GM12878 (cell line): ENCODE data around the gene PTPRN2. TPM values are rescaled to one million over a fixed set of nuclear protein-coding genes. Genes with fewer than 3 reads are reported as not detected.

ENCODE experiments used
- ATAC-seq: fragments of 200-7000 bp; cut with Tn5 transposase; 3 replicates; pipeline ENCODE4 v1.9.1; 2020; ENCODE audit warnings: mild to moderate bottlenecking, moderate library complexity
- BruUV-seq: library from RNA; stranded (reverse); fragments of 400-500 nt; replicated peaks from 2 replicates; lab custom pipeline; 2021; lab: Mats Ljungman, UMichigan
- CTCF ChIA-PET: fragments of 300-600 bp; sonication (Branson Sonifier 250); formaldehyde crosslinking; extraction: SDS; loops from one replicate; lab custom pipeline; 2021; ENCODE audit warnings: inconsistent platforms; lab: Yijun Ruan, JAX
- POLR2A ChIA-PET: fragments of 350-600 bp; formaldehyde crosslinking; extraction: SDS; loops from one replicate; lab custom pipeline; 2021; ENCODE audit warnings: inconsistent platforms; lab: Charles Lee
- RAD21 ChIA-PET: fragments of 300-600 bp; sonication (Branson Sonifier 250); formaldehyde crosslinking; loops from one replicate; lab custom pipeline; 2023; ENCODE audit warnings: antibody characterized with exemption; ENCODE audit not compliant: unreplicated experiment; lab: Charles Lee
- SMC1A ChIA-PET: fragments of 300-600 bp; sonication (Branson Sonifier 250); formaldehyde crosslinking; loops from one replicate; lab custom pipeline; 2023; ENCODE audit not compliant: unreplicated experiment, uncharacterized antibody; lab: Charles Lee
- DNase-seq: peaks from one replicate; pipeline ENCODE4 v3.0.0-alpha.2; 2011; ENCODE audit warnings: low read depth, low spot score
- FAIRE-seq: peaks from 3 replicates; lab custom pipeline; 2011; peaks lifted over from hg19 to GRCh38; lab: Jason Lieb, UNC
- H2AFZ ChIP-seq: 2 replicates; pipeline ENCODE4 v1.6.0; 2011; ENCODE audit warnings: low read depth, low read length, control low read depth; ENCODE audit not compliant: control insufficient read depth
- H3K27ac ChIP-seq: 2 replicates; pipeline ENCODE4 v1.5.1; 2011; ENCODE audit warnings: control low read depth; ENCODE audit not compliant: control insufficient read depth, insufficient read depth
- H3K27me3 ChIP-seq, 2 experiments: replicated peaks in 1 of 2; 2 replicates each; pipeline versions ENCODE4 v1.6.0 to v1.6.1; 2011; ENCODE audit warnings: low read length in 1 of 2; ENCODE audit not compliant: control insufficient read depth in 2 of 2, insufficient read depth in 2 of 2
- H3K36me3 ChIP-seq, 2 experiments: 2 replicates each; pipeline ENCODE4 v1.5.1; 2011; ENCODE audit warnings: low read length in 1 of 2; ENCODE audit not compliant: control insufficient read depth in 2 of 2, insufficient read depth in 2 of 2
- H3K4me1 ChIP-seq: 2 replicates; pipeline ENCODE4 v1.6.1; 2011; ENCODE audit warnings: mild to moderate bottlenecking, low read length, moderate library complexity, mixed read lengths; ENCODE audit not compliant: control insufficient read depth, insufficient read depth
- H3K4me2 ChIP-seq: 2 replicates; pipeline ENCODE4 v1.6.0; 2011; ENCODE audit warnings: control low read depth; ENCODE audit not compliant: control insufficient read depth, insufficient read depth
- H3K4me3 ChIP-seq: fragments of 200-600 bp; sonication (generic); 2 replicates; pipeline ENCODE4 v1.5.1; 2016
- H3K79me2 ChIP-seq: 2 replicates; pipeline ENCODE4 v1.6.0; 2011; ENCODE audit warnings: low read length; ENCODE audit not compliant: control insufficient read depth, insufficient read depth
- H3K9ac ChIP-seq: 2 replicates; pipeline ENCODE4 v1.8.0; 2011; ENCODE audit warnings: low read length, control low read depth, mixed read lengths; ENCODE audit not compliant: control insufficient read depth, insufficient read depth
- H3K9me3 ChIP-seq: replicated peaks from 3 replicates; pipeline ENCODE4 v1.5.1; 2011; ENCODE audit warnings: mild to moderate bottlenecking, low read length; ENCODE audit not compliant: control insufficient read depth, insufficient read depth
- H4K20me1 ChIP-seq: 2 replicates; pipeline ENCODE4 v1.6.0; 2011; ENCODE audit not compliant: control insufficient read depth, insufficient read depth
- CBX3 ChIP-seq: fragments of 200-600 bp; sonication (generic); IDR thresholded peaks from 2 replicates; pipeline ENCODE4 v1.6.1; 2016; ENCODE audit warnings: low read depth, borderline replicate concordance
- CEBPB ChIP-seq, 2 experiments: fragments of 150-350 bp in 1 of 2; IDR thresholded peaks; 2 replicates each; pipeline ENCODE4 v1.6.1; 2012 to 2014; ENCODE audit warnings: low read depth in 2 of 2, low read length in 2 of 2, borderline replicate concordance in 1 of 2, inconsistent platforms in 1 of 2
- HDAC2 ChIP-seq: fragments of 200-600 bp; sonication (generic); IDR thresholded peaks from 2 replicates; pipeline ENCODE4 v1.6.1; 2017
- IRF4 ChIP-seq: IDR thresholded peaks from 2 replicates; pipeline ENCODE4 v1.6.1; 2011; ENCODE audit warnings: low read depth, low read length
- KLF5 ChIP-seq: fragments of 450-650 bp; IDR thresholded peaks from 2 replicates; pipeline ENCODE4 v1.6.1; 2014; ENCODE audit warnings: mild to moderate bottlenecking; ENCODE audit not compliant: partially characterized antibody
- MXI1 ChIP-seq: fragments of 150-350 bp; IDR thresholded peaks from 2 replicates; pipeline ENCODE4 v1.6.1; 2011; ENCODE audit warnings: low read depth, mild to moderate bottlenecking, inconsistent platforms, low read length, improper control_type of control experiment
- NFYB ChIP-seq: IDR thresholded peaks from 2 replicates; pipeline ENCODE4 v1.6.1; 2011; ENCODE audit warnings: low read depth, mild to moderate bottlenecking, low read length, improper control_type of control experiment, moderate library complexity; ENCODE audit not compliant: insufficient read depth
- NR2C1 ChIP-seq: fragments of 450-650 bp; IDR thresholded peaks from 2 replicates; pipeline ENCODE4 v1.6.1; 2017; ENCODE audit warnings: antibody characterized with exemption, mild to moderate bottlenecking, moderate library complexity
- PAX8 ChIP-seq: fragments of 450-650 bp; IDR thresholded peaks from 2 replicates; pipeline ENCODE4 v1.6.1; 2017; ENCODE audit warnings: mild to moderate bottlenecking, moderate library complexity
- POLR2A ChIP-seq: IDR thresholded peaks from 2 replicates; pipeline ENCODE4 v1.6.1; 2011; ENCODE audit warnings: low read depth, mild to moderate bottlenecking, low read length
- RAD21 ChIP-seq: IDR thresholded peaks from 2 replicates; pipeline ENCODE4 v1.6.1; 2011; ENCODE audit warnings: mild to moderate bottlenecking, low read depth, low read length, moderate library complexity; ENCODE audit not compliant: insufficient read depth
- TCF7 ChIP-seq: IDR thresholded peaks from 2 replicates; pipeline ENCODE4 v1.6.1; 2014; ENCODE audit warnings: antibody characterized with exemption, borderline replicate concordance
- ZNF274 ChIP-seq: IDR thresholded peaks from one replicate; pipeline ENCODE4 v1.8.0; 2011; ENCODE audit not compliant: insufficient read length, insufficient read depth
- WGBS: methylation state at CpG from one replicate; pipeline ENCODE4 v1.1.6; 2016; ENCODE audit warnings: low lambda C conversion rate; ENCODE audit not compliant: insufficient replicate concordance, insufficient coverage; ENCODE audit errors: missing lambda C conversion rate; 5-methylcytosine and 5-hydroxymethylcytosine counted together
- in situ Hi-C: fragments of 300-500 bp; cut with MboI; formaldehyde crosslinking; loops from 9 replicates; pipeline ENCODE4 v1.14.3; 2018; ENCODE audit warnings: mixed read lengths
- intact Hi-C: fragments of 100-400 bp; cut with micrococcal nuclease; formaldehyde crosslinking; loops from one replicate; pipeline ENCODE4 v1.14.2; 2022; ENCODE audit not compliant: unreplicated experiment
- polyA plus RNA-seq, 11 experiments: library from polyadenylated mRNA; depleted of rRNA in 4 of 11; unstranded in 6 of 11; stranded (reverse) in 5 of 11; fragments of >200 nt; fragmentation: Nextera tagmentation in 4 of 11; fragmentation: Illumina TruSeq in 1 of 11; extraction: Ambion mirVana in 4 of 11; extraction: Trizol in 1 of 11; gene quantifications; 1 replicate in 1 of 11; 2 replicates in 10 of 11; pipeline versions ENCODE4 v1.2.1 to v1.2.3, GENCODE V29; 2011 to 2016; ENCODE audit warnings: inconsistent platforms in 2 of 11, missing spikeins in 2 of 11, low read depth in 1 of 11
- total RNA-seq, 4 experiments: library from RNA; depleted of rRNA in 3 of 4; stranded (reverse); fragments of >200 nt in 3 of 4; fragmentation: Illumina TruSeq in 1 of 4; extraction: Trizol in 1 of 4; gene quantifications; 2 replicates each; pipeline versions ENCODE4 v1.2.1 to v1.2.3, GENCODE V29; 2013 to 2021
- TF ChIP-seq, protein P1 (sequence below): IDR thresholded peaks from 2 replicates; pipeline ENCODE4 v1.6.1; 2011; ENCODE audit warnings: borderline replicate concordance, low read depth, mild to moderate bottlenecking, moderate library complexity, mixed read lengths, low read length; ENCODE audit not compliant: insufficient read depth; ENCODE audit errors: extremely low read length
- TF ChIP-seq, protein P2 (sequence below): IDR thresholded peaks from 2 replicates; pipeline ENCODE4 v1.6.1; 2012; ENCODE audit warnings: low read length, inconsistent platforms

Gene PTPRN2
- total and polyA plus RNA-seq, 10 of the 15 experiments (the other 5 are each of a cell fraction or from before 2014, with no cell fraction given) = 5.4 TPM; not detected in 9

DNA sequence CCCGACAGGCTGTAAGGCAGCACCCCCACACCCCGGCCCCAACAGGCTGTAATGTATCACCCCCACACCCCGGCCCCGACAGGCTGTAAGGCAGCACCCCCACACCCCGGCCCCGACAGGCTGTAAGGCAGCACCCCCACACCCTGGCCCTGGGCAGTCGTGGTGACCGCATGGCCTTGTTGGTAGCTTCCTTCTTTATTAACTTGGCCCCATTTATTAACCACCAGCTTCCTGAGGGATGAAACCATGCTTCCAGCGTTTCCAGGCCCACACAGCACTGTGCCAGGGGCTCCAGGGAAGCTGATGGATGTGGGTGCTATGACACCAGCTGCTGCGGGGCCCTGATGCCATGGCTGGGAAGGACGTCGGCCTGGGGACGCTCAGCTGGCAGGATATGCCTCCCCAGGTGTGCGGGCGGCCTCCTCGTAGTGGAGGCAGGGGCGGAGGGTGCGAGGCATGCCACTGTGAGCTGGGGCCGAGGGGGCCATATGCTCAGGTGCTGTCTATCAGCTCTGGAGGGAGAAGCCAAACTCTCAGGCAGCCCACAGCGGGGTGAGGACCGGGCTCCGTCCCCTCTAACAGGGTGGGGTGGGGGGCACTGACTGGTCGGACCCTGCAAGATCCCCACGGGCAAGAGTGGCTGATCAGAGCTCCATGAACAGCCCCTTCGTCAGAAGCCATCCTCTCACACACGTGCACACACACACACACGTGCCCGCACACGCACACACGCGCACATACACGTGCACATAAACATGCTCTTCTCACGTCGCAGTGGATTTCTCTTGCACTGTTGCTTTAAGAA lies 311.0 kb downstream of the PTPRN2 start:
- BruUV-seq = no TSS peak
- no peak overlapping the region for H3K27ac ChIP-seq

More for the DNA sequence above, 311.0 kb downstream of the PTPRN2 start:
- Histone ChIP-seq H4K20me1 (no peaks in the 10 kb centered on the region), H3K36me3 (no peaks in the 10 kb centered on the region), H3K9me3 (no peaks in the 10 kb centered on the region; the same call in 2 of the 3 replicates), H3K79me2 (no peaks in the 10 kb centered on the region), H3K27me3 (no peaks in the 10 kb centered on the region), H3K4me3 (no peak overlapping the region)
- ChIA-PET CTCF (no interaction called here), RAD21 (no interaction called here)
- TF ChIP-seq, protein P1, sequence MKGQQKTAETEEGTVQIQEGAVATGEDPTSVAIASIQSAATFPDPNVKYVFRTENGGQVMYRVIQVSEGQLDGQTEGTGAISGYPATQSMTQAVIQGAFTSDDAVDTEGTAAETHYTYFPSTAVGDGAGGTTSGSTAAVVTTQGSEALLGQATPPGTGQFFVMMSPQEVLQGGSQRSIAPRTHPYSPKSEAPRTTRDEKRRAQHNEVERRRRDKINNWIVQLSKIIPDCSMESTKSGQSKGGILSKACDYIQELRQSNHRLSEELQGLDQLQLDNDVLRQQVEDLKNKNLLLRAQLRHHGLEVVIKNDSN = no peak
- TF ChIP-seq, protein P2, sequence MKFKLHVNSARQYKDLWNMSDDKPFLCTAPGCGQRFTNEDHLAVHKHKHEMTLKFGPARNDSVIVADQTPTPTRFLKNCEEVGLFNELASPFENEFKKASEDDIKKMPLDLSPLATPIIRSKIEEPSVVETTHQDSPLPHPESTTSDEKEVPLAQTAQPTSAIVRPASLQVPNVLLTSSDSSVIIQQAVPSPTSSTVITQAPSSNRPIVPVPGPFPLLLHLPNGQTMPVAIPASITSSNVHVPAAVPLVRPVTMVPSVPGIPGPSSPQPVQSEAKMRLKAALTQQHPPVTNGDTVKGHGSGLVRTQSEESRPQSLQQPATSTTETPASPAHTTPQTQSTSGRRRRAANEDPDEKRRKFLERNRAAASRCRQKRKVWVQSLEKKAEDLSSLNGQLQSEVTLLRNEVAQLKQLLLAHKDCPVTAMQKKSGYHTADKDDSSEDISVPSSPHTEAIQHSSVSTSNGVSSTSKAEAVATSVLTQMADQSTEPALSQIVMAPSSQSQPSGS = no peak
- TF ChIP-seq TCF7 (no peak), NFYB (no peak), PAX8 (no peak), HDAC2 (no peak), KLF5 (no peak), POLR2A (no peak), MXI1 (no peak), RAD21 (no peak), CBX3 (no peak), ZNF274 (no peak), NR2C1 (no peak), CEBPB (IDR thresholded peaks at IDR 0.05; ENCODE audit: borderline replicate concordance in 1 of 2, low read depth in 2 of 2, low read length in 2 of 2) (no peak), IRF4 (no peak)
- TF ChIP-seq, all 136 proteins: peak for 0
- Histone ChIP-seq H3K9ac (no peak overlapping the region), H3K4me2 (no peak overlapping the region), H2AFZ (no peak overlapping the region), H3K4me1 (no peaks in the 10 kb centered on the region)
- POLR2A ChIA-PET = no interaction called here
- WGBS = 57% methylated on average over 29 of the region's 34 CpGs
- intact Hi-C loops (no loop called here), in situ Hi-C loops (no loop called here)
- ATAC-seq (no peak), FAIRE-seq (no peak), DNase-seq (no peak)
- SMC1A ChIA-PET = no interaction called here
